Nephron progenitor cell (in vitro differentiated cells): ENCODE data around the gene P2RX2.
"Not testable (repeated sequence)": the region's sequence is repeated elsewhere in the genome, so short reads cannot be mapped to it uniquely, and the experiment has no call there.

ENCODE experiments used
- DNase-seq: peaks from one replicate; pipeline ENCODE4 v3.0.0; 2021
- H3K27ac Mint-ChIP-seq: 2 replicates; pipeline ENCODE4 v1.8.0; 2021; ENCODE audit warnings: mild to moderate bottlenecking, moderate library complexity, mixed read lengths
- H3K27me3 Mint-ChIP-seq: 2 replicates; pipeline ENCODE4 v1.8.0; 2021; ENCODE audit warnings: mild to moderate bottlenecking, low read depth, mixed read lengths; ENCODE audit not compliant: poor library complexity
- H3K36me3 Mint-ChIP-seq: 2 replicates; pipeline ENCODE4 v1.8.0; 2021; ENCODE audit warnings: low read depth, mixed read lengths
- H3K4me1 Mint-ChIP-seq: 2 replicates; pipeline ENCODE4 v1.8.0; 2021; ENCODE audit warnings: mixed read lengths
- H3K4me3 Mint-ChIP-seq: 2 replicates; pipeline ENCODE4 v1.8.0; 2021; ENCODE audit warnings: mild to moderate bottlenecking, moderate library complexity, mixed read lengths
- H3K9me3 Mint-ChIP-seq: 2 replicates; pipeline ENCODE4 v1.8.0; 2021; ENCODE audit warnings: mild to moderate bottlenecking, moderate library complexity, mixed read lengths
- TF ChIP-seq, protein P1 (sequence below): fragments of 200-600 bp; sonication (generic); IDR thresholded peaks from 2 replicates; pipeline ENCODE4 v1.5.0; 2021; ENCODE audit warnings: antibody characterized with exemption

Gene P2RX2

DNA sequence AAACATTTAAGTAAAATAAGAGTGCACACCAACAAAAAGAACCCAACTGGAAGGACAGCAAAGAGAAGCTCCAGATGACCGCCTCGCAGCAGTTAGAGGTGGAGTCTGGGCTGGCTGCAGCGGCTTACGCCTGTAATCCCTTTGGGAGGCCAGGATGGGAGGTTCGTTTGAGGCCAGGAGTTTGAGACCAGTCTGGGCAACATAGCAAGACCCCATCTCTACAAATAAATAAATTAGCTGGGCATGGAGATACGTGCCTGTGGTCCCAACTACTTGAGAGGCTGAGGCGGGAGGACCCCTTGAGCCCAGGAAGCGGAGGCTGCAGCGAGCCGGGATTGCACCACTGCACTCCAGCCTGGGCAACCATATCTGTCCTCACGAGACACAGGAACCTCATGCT, 23.4 kb upstream of the P2RX2 start:
- Mint-ChIP-seq H3K27ac (no peak overlapping the region), H3K27me3 (peaks cover 71% of the 10 kb centered on the region), H3K4me1 (peaks cover 40% of the 10 kb centered on the region), H3K9me3 (peaks cover 18% of the 10 kb centered on the region), H3K4me3 (no peak overlapping the region), H3K36me3 (no peaks in the 10 kb centered on the region)
- no peak for DNase-seq
- TF ChIP-seq, protein P1, sequence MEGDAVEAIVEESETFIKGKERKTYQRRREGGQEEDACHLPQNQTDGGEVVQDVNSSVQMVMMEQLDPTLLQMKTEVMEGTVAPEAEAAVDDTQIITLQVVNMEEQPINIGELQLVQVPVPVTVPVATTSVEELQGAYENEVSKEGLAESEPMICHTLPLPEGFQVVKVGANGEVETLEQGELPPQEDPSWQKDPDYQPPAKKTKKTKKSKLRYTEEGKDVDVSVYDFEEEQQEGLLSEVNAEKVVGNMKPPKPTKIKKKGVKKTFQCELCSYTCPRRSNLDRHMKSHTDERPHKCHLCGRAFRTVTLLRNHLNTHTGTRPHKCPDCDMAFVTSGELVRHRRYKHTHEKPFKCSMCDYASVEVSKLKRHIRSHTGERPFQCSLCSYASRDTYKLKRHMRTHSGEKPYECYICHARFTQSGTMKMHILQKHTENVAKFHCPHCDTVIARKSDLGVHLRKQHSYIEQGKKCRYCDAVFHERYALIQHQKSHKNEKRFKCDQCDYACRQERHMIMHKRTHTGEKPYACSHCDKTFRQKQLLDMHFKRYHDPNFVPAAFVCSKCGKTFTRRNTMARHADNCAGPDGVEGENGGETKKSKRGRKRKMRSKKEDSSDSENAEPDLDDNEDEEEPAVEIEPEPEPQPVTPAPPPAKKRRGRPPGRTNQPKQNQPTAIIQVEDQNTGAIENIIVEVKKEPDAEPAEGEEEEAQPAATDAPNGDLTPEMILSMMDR: no peak

DNA sequence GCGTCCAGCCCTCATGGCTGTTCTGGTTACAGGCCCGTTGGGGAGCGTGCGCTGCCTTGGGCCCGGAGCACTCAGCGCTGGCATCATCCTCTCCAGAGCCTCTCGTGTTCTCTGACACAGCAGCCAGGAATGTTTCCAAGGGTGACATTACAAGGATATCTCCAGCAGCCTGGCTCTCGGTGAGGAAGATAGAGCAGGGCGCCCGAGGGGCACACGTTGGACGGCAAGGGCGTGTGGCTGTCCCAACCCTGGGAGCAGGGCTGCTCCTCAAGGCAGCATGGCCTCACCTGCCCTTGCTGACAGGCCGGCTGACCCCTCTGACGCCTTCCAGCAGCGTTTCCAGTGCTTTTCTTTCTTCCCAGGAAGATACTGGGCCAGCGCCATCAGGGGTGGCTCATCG, 22.6 kb upstream of the P2RX2 start:
- Mint-ChIP-seq H3K4me1 (peaks cover 48% of the 10 kb centered on the region), H3K4me3 (peak overlapping the region; percentile 47), H3K27me3 (peaks cover 68% of the 10 kb centered on the region), H3K9me3 (peaks cover 18% of the 10 kb centered on the region), H3K36me3 (no peaks in the 10 kb centered on the region), H3K27ac (no peak overlapping the region)
- TF ChIP-seq, protein P1: no peak
- no peak for DNase-seq

DNA sequence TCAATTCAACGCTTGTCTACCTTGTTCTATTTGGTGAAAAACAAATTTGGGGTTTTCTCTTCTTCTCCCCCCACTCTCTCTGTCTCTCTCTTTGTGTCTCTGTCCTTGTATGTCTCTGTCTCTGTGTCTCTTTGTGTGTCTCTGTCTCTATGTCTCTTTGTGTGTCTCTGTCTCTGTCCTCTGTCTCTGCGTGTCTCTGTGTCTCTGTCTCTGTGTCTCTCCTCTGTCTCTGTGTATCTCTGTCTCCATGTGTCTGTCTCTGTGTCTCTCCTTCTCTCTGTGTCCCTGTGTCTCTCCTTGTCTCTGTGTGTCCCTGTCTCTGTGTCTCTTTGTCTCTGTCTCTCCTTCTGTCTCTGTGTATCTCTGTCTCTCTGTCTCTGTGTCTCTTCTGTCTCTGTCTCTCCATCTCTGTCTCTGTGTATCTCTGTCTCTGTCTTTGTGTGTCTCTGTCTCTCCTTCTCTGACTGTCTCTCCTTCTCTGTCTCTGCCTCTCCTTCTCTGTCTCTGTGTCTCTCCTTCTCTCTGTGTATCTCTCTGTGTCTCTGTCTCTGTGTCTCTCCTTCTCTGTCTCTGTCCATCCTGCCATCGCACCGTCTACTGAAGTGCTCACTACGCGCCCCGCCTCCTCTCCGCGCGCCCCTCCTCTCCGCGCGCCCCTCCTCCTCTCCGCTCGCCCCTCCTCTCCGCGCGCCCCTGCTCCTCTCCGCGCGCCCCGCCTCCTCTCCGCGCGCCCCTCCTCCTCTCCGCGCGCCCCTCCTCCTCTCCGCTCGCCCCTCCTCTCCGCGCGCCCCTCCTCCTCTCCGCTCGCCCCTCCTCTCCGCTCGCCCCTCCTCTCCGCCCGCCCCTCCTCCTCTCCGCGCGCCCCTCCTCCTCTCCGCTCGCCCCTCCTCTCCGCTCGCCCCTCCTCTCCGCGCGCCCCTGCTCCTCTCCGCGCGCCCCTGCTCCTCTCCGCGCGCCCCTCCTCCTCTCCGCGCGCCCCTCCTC, 21.0 kb upstream of the P2RX2 start:
- H3K9me3 Mint-ChIP-seq: peaks cover 11% of the 10 kb centered on the region
- TF ChIP-seq, protein P1: no peak
- peak overlapping the region; percentile 80 for H3K4me3 Mint-ChIP-seq
- peak overlapping the region; percentile 20 for H3K27ac Mint-ChIP-seq
- peak; percentile 72 for DNase-seq
- H3K27me3 Mint-ChIP-seq: peaks cover 58% of the 10 kb centered on the region
- H3K4me1 Mint-ChIP-seq: peaks cover 63% of the 10 kb centered on the region
- H3K36me3 Mint-ChIP-seq: no peaks in the 10 kb centered on the region

DNA sequence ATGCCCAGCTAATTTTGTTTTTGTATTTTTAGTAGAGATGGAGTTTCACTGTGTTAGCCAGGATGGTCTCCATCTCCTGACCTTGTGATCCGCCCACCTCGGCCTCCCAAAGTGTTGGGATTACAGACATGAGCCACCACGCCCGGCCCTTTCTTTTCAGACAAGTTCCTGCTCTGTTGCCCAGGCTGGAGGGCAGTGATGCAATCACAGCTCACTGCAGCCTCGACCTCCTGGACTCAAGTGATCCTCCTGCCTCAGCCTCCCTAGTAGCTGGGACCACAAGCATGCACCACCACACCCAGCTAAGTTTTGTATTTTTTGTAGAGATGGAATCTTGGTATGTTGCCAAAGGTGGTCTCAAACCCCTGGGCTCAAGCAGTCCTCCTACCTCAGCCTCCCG, 19.1 kb upstream of the P2RX2 start:
- not testable (repeated sequence) for H3K9me3 Mint-ChIP-seq, H3K36me3 Mint-ChIP-seq, DNase-seq, H3K27ac Mint-ChIP-seq
- Mint-ChIP-seq H3K4me1 (peaks cover 60% of the 10 kb centered on the region), H3K27me3 (peaks cover 40% of the 10 kb centered on the region), H3K4me3 (peak overlapping the region; percentile 30)

DNA sequence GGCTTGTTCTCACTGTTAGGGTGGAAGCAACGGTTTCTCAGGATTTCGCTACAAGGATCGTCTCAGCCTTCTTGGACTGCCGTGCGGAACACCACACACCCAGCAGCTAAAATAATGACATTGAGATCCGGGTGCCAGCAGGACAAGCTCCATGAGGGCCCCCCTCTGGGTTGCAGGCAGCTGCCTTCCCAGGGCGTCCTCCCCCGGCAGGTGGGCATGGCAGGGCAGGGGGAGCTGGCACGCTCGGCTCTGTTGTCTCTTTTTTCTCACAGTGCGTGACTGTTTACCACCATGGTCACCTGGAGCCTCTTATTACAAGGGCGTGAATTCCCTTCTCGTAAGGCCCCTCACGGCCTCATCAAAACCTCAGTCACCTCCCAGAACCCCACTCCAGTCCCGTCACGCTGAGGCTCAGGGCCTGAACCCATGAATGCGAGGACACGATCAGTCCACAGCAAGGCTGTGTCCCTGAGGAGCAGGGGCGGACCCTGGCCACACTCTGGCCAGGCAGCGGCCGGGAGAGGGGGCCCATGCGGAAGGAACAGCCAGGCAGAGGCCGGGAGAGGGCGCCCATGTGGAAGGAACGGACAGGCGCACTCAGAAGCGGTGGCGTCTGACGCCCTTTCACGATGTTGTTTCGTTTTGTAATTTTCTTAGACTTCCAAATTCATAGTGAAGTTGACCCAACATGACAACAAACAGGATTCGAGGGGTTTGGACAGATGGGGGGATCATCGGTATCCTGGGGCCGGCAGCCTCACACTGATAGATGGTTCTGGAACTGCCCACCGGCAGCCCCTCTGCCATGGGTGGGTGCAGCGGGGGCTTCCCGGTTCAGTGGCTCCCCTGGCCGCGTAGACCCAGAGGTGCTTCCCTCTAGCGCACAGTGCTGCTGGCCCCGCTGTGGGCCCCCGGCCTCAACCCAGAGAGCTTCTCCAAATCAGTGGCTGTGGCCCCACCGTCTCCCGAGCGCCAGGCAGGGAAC, 18.2 kb upstream of the P2RX2 start:
- Mint-ChIP-seq H3K9me3 (peaks cover 8% of the 10 kb centered on the region), H3K4me3 (peak overlapping the region; percentile 58), H3K27ac (peak overlapping the region; percentile 93), H3K4me1 (peaks cover 66% of the 10 kb centered on the region), H3K27me3 (peaks cover 35% of the 10 kb centered on the region), H3K36me3 (no peaks in the 10 kb centered on the region)
- DNase-seq: peak; percentile 77
- TF ChIP-seq, protein P1: peak; percentile 52
